ENCODE measurements around the gene DRC7.

DRC7 gene

GRCh38 chr16:57762365-57763040 lies 67.9 kb downstream of the DRC7 start:
- no peak overlapping the region for H3K27ac ChIP-seq (ENCODE audit: low read depth in 2 of 2, low read length in 2 of 2)
- no peak overlapping the region for H3K9ac ChIP-seq (ENCODE audit: low read depth in 1 of 2, low read length in 2 of 2)
- H3K9me3 ChIP-seq (ENCODE audit: control insufficient read depth in 2 of 2, low read length in 2 of 2) = no peaks in the 10 kb centered on the region
- H3K36me3 ChIP-seq (ENCODE audit: control insufficient read depth in 2 of 2, insufficient read depth in 2 of 2, low read length in 2 of 2) = peaks cover 0 to 2% of the 10 kb centered on the region in 2 donors
- no peaks in the 10 kb centered on the region for H3K4me1 ChIP-seq (ENCODE audit: control insufficient read depth in 2 of 2, insufficient read depth in 2 of 2, low read length in 2 of 2)
- no peaks in the 10 kb centered on the region for H3K27me3 ChIP-seq (ENCODE audit: control insufficient read depth in 2 of 2, insufficient read depth in 2 of 2, low read length in 2 of 2)
- no peak overlapping the region for H3K4me3 ChIP-seq (ENCODE audit: low read length in 2 of 2)

- no peaks in the 10 kb centered on the region for H3K27me3 ChIP-seq (ENCODE audit: control insufficient read depth in 2 of 2, insufficient read depth in 2 of 2, low read length in 2 of 2)
- no peaks in the 10 kb centered on the region for H3K4me1 ChIP-seq (ENCODE audit: control insufficient read depth in 2 of 2, insufficient read depth in 2 of 2, low read length in 2 of 2)
- no peak overlapping the region for H3K4me3 ChIP-seq (ENCODE audit: low read length in 2 of 2)
- no peaks in the 10 kb centered on the region for H3K9me3 ChIP-seq (ENCODE audit: control insufficient read depth in 2 of 2, low read length in 2 of 2)
- no peak overlapping the region for H3K9ac ChIP-seq (ENCODE audit: low read depth in 1 of 2, low read length in 2 of 2)
- peaks cover 0 to 2% of the 10 kb centered on the region in 2 donors for H3K36me3 ChIP-seq (ENCODE audit: control insufficient read depth in 2 of 2, insufficient read depth in 2 of 2, low read length in 2 of 2)
- H3K27ac ChIP-seq (ENCODE audit: low read depth in 2 of 2, low read length in 2 of 2) = no peak overlapping the region
Measured at GRCh38 chr16:57763285-57764005, 68.8 kb downstream of the DRC7 start.

DNA sequence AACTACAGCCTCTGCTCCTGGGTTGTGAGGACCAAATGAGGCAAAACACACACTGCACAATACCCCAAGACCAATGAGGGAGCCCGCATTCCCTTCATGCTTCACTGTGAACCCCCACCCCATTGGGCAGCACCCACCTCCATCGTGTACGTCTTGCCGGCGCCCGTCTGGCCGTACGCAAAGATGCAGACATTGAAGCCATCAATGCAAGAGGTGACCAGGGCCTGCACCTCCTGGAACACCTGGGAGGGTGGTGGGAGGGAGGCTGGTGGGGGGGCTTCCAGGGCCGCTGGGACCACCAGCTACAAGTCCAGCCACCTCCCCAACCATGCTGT lies 69.4 kb downstream of the DRC7 start:
- Histone ChIP-seq H3K4me3 (ENCODE audit: low read length in 2 of 2) (no peak overlapping the region), H3K9me3 (ENCODE audit: control insufficient read depth in 2 of 2, low read length in 2 of 2) (no peaks in the 10 kb centered on the region), H3K27me3 (ENCODE audit: control insufficient read depth in 2 of 2, insufficient read depth in 2 of 2, low read length in 2 of 2) (no peaks in the 10 kb centered on the region), H3K36me3 (ENCODE audit: control insufficient read depth in 2 of 2, insufficient read depth in 2 of 2, low read length in 2 of 2) (peaks cover 0 to 2% of the 10 kb centered on the region in 2 donors), H3K9ac (ENCODE audit: low read depth in 1 of 2, low read length in 2 of 2) (no peak overlapping the region), H3K4me1 (ENCODE audit: control insufficient read depth in 2 of 2, insufficient read depth in 2 of 2, low read length in 2 of 2) (no peaks in the 10 kb centered on the region), H3K27ac (ENCODE audit: low read depth in 2 of 2, low read length in 2 of 2) (no peak overlapping the region)

DNA sequence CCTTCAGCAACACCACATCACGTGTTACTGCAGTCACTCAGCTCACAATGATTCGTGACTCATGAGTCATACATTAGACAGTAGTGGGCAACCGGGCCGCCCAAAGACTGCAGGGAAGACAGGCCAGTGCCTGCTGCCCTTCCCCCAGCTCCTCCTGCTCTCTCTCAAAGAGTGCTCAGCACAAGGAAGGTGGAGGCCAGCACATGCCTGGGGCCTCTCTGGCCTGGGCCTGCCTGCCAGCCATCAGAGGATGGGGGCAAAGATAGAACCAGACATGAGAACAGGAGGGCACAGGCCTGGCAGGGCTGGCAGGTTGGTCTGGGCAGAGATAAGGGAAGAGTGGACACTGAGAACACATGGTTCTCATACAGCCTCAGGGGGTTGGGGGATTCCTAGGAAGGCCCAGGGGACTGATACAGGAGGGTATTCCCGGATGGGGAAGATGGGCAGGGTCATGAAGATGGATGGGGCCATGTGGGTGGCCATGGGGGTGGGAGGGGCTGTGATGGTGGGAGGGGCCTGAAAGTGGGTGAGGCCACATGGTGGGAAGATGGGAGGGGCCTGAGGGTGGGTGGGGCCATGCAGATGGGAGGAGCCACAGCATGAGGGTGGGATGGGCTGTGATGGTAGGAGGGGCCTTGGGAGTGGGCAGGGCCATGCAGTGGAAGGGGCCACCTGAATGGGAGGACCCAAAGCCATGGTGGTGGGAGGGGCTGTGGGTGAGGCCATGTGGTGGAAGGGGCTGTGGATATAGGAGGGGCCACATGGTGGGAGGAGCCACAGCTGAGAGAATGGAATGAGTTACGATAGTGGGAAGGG lies 69.9 kb downstream of the DRC7 start:
- H3K27me3 ChIP-seq (ENCODE audit: control insufficient read depth in 2 of 2, insufficient read depth in 2 of 2, low read length in 2 of 2) = no peaks in the 10 kb centered on the region
- H3K27ac ChIP-seq (ENCODE audit: low read depth in 2 of 2, low read length in 2 of 2) = no peak overlapping the region
- no peak overlapping the region for H3K9ac ChIP-seq (ENCODE audit: low read depth in 1 of 2, low read length in 2 of 2)
- H3K9me3 ChIP-seq (ENCODE audit: control insufficient read depth in 2 of 2, low read length in 2 of 2) = no peaks in the 10 kb centered on the region
- peaks cover 0 to 2% of the 10 kb centered on the region in 2 donors for H3K36me3 ChIP-seq (ENCODE audit: control insufficient read depth in 2 of 2, insufficient read depth in 2 of 2, low read length in 2 of 2)
- H3K4me3 ChIP-seq (ENCODE audit: low read length in 2 of 2) = no peak overlapping the region
- H3K4me1 ChIP-seq (ENCODE audit: control insufficient read depth in 2 of 2, insufficient read depth in 2 of 2, low read length in 2 of 2) = no peaks in the 10 kb centered on the region

DNA sequence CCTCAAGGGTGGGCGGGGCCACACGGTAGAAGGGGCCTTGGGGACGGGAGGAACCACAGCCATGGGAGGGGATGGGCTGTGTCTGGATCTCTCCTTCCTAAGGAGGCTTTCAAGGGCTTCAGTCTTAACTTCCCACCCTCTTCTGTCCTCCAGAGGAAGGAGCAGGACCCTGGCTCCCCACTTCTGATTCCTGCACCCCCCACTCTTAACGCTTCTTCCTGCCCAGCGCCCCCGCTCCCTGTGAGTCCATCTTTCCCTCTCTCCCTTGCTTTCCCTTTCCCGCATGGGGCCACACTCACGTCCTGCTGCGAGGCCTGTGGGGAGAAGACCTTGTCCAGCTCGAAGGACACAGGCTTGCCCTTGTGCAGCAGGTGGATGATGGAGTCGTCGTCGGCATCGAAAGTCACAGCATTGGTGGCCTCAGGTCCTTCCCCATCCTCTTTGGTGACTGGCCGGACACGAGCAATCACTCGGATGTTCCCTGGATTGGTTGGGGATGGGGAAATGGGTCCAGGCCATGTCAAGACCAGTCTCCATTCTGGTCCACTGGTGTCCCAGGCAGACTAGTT lies 70.6 kb downstream of the DRC7 start:
- H3K27me3 ChIP-seq (ENCODE audit: control insufficient read depth in 2 of 2, insufficient read depth in 2 of 2, low read length in 2 of 2) = no peaks in the 10 kb centered on the region
- no peaks in the 10 kb centered on the region for H3K4me1 ChIP-seq (ENCODE audit: control insufficient read depth in 2 of 2, insufficient read depth in 2 of 2, low read length in 2 of 2)
- H3K4me3 ChIP-seq (ENCODE audit: low read length in 2 of 2) = no peak overlapping the region
- H3K9ac ChIP-seq (ENCODE audit: low read depth in 1 of 2, low read length in 2 of 2) = no peak overlapping the region
- H3K9me3 ChIP-seq (ENCODE audit: control insufficient read depth in 2 of 2, low read length in 2 of 2) = no peaks in the 10 kb centered on the region
- H3K36me3 ChIP-seq (ENCODE audit: control insufficient read depth in 2 of 2, insufficient read depth in 2 of 2, low read length in 2 of 2) = peaks cover 0 to 6% of the 10 kb centered on the region in 2 donors
- H3K27ac ChIP-seq (ENCODE audit: low read depth in 2 of 2, low read length in 2 of 2) = no peak overlapping the region

- H3K27me3 ChIP-seq (ENCODE audit: control insufficient read depth in 2 of 2, insufficient read depth in 2 of 2, low read length in 2 of 2) = no peaks in the 10 kb centered on the region
- H3K4me1 ChIP-seq (ENCODE audit: control insufficient read depth in 2 of 2, insufficient read depth in 2 of 2, low read length in 2 of 2) = no peaks in the 10 kb centered on the region
- no peak overlapping the region for H3K27ac ChIP-seq (ENCODE audit: low read depth in 2 of 2, low read length in 2 of 2)
- H3K36me3 ChIP-seq (ENCODE audit: control insufficient read depth in 2 of 2, insufficient read depth in 2 of 2, low read length in 2 of 2) = peaks cover 0 to 6% of the 10 kb centered on the region in 2 donors
- no peaks in the 10 kb centered on the region for H3K9me3 ChIP-seq (ENCODE audit: control insufficient read depth in 2 of 2, low read length in 2 of 2)
- H3K9ac ChIP-seq (ENCODE audit: low read depth in 1 of 2, low read length in 2 of 2) = no peak overlapping the region
- H3K4me3 ChIP-seq (ENCODE audit: low read length in 2 of 2) = no peak overlapping the region
Measured at GRCh38 chr16:57766714-57767348, 72.2 kb downstream of the DRC7 start.

DNA sequence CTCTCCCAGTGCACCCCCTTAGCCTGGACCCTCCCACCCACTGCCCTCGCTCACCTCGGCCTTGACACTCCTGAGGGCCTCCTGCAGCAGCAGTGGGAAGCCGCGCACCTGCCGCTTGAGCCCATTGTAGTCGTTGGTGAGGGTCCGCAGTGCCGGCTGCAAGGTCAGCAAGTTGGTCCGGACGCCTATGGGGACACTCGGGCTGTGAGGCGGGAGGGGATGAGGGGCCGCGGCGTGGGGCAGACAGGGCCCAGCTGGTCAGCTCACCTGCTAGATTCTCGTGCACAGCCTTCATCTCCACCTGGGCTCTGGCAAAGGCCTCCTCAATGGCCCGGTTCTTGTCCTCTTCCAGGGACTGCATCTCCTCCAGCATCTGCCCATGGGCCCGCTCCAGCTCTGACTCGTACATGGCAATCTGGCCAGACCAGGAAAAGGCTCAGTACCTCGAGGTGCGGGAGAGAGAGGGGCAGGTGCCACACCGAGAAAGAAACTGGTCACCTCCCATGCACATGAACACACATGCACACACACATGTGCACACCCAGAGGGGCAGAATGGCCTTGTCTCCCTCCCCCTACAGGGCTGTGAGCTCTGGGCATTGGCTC lies 75.0 kb downstream of the DRC7 start:
- Histone ChIP-seq H3K9me3 (ENCODE audit: control insufficient read depth in 2 of 2, low read length in 2 of 2) (no peaks in the 10 kb centered on the region), H3K27me3 (ENCODE audit: control insufficient read depth in 2 of 2, insufficient read depth in 2 of 2, low read length in 2 of 2) (no peaks in the 10 kb centered on the region), H3K27ac (ENCODE audit: low read depth in 2 of 2, low read length in 2 of 2) (no peak overlapping the region), H3K4me3 (ENCODE audit: low read length in 2 of 2) (no peak overlapping the region), H3K9ac (ENCODE audit: low read depth in 1 of 2, low read length in 2 of 2) (no peak overlapping the region), H3K36me3 (ENCODE audit: control insufficient read depth in 2 of 2, insufficient read depth in 2 of 2, low read length in 2 of 2) (peaks cover 0 to 6% of the 10 kb centered on the region in 2 donors), H3K4me1 (ENCODE audit: control insufficient read depth in 2 of 2, insufficient read depth in 2 of 2, low read length in 2 of 2) (no peaks in the 10 kb centered on the region)

GRCh38 chr16:57770361-57770760 lies 75.8 kb downstream of the DRC7 start:
- Histone ChIP-seq H3K27me3 (ENCODE audit: control insufficient read depth in 2 of 2, insufficient read depth in 2 of 2, low read length in 2 of 2) (no peaks in the 10 kb centered on the region), H3K4me1 (ENCODE audit: control insufficient read depth in 2 of 2, insufficient read depth in 2 of 2, low read length in 2 of 2) (no peaks in the 10 kb centered on the region), H3K27ac (ENCODE audit: low read depth in 2 of 2, low read length in 2 of 2) (no peak overlapping the region), H3K36me3 (ENCODE audit: control insufficient read depth in 2 of 2, insufficient read depth in 2 of 2, low read length in 2 of 2) (peaks cover 0 to 6% of the 10 kb centered on the region in 2 donors), H3K4me3 (ENCODE audit: low read length in 2 of 2) (no peak overlapping the region), H3K9ac (ENCODE audit: low read depth in 1 of 2, low read length in 2 of 2) (no peak overlapping the region), H3K9me3 (ENCODE audit: control insufficient read depth in 2 of 2, low read length in 2 of 2) (no peaks in the 10 kb centered on the region)

DNA sequence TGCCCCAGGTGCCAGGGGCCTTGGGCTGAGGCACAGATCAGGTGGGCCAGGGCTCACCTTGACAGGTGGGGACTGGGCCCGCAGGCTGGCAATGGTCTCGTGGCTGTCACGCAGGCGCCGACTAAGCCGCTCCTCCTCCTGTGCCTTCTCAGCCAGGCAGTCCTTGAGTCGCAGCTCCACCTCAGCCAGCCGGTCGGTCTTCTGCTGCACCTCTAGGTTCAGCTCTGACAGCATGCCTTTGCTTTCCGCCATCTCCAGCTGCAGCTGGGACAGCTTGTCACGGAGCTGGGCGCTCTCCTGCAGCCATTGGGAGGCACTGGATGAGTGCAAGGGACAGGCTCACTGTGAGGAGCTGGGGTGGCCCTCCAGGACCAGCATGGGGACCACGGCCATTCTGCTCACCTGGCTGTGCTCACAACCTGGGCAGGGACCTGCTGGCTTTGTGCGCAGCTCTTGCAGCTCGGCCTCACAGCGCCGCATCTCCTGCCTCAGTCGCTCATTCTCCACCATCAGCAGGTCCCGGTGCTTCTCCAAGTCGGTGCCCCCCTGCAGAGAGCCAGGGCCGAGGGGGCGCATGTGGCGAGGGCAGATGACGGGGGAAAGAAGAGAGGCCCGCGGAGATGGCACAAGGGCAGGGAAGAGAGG lies 76.7 kb downstream of the DRC7 start:
- Histone ChIP-seq H3K27ac (ENCODE audit: low read depth in 2 of 2, low read length in 2 of 2) (no peak overlapping the region), H3K4me1 (ENCODE audit: control insufficient read depth in 2 of 2, insufficient read depth in 2 of 2, low read length in 2 of 2) (no peaks in the 10 kb centered on the region), H3K9me3 (ENCODE audit: control insufficient read depth in 2 of 2, low read length in 2 of 2) (no peaks in the 10 kb centered on the region), H3K27me3 (ENCODE audit: control insufficient read depth in 2 of 2, insufficient read depth in 2 of 2, low read length in 2 of 2) (no peaks in the 10 kb centered on the region), H3K4me3 (ENCODE audit: low read length in 2 of 2) (no peak overlapping the region), H3K9ac (ENCODE audit: low read depth in 1 of 2, low read length in 2 of 2) (no peak overlapping the region), H3K36me3 (ENCODE audit: control insufficient read depth in 2 of 2, insufficient read depth in 2 of 2, low read length in 2 of 2) (peaks cover 0 to 6% of the 10 kb centered on the region in 2 donors)
